Hypothalamus (tissue), 51 donors: Measurements from ENCODE around the gene ADGRF3.
A peak's percentile ranks its signal among the peaks of the same experiment; 100 is the strongest.
"Not testable (repeated sequence)": the region's sequence is repeated elsewhere in the genome, so short reads cannot be mapped to it uniquely, and the experiment has no call there.

Source experiments
- DNase-seq, 51 donors: peaks; one replicate each; lab custom pipeline; 2025; lab: John Stamatoyannopoulos, UW

Gene ADGRF3

GRCh38 chr2:26283606-26284005 lies 63.0 kb downstream of the ADGRF3 start:
- DNase-seq, result no peak

GRCh38 chr2:26281226-26281625 lies 65.4 kb downstream of the ADGRF3 start:
- DNase-seq, result no peak

GRCh38 chr2:26279886-26280285 lies 66.7 kb downstream of the ADGRF3 start:
- DNase-seq, result no peak

GRCh38 chr2:26276484-26277227 lies 69.9 kb downstream of the ADGRF3 start:
- DNase-seq, result no peak

- peak in 6 of 51 donors; percentile 4 to 27 (median 13) for DNase-seq
These were observed 72.5 kb downstream of the ADGRF3 start for GRCh38 chr2:26274058-26274613.

GRCh38 chr2:26273501-26273900 lies 73.1 kb downstream of the ADGRF3 start:
- no peak for DNase-seq

- no peak for DNase-seq
These were observed 76.2 kb downstream of the ADGRF3 start for GRCh38 chr2:26270373-26270772.

GRCh38 chr2:26269571-26270158 lies 76.9 kb downstream of the ADGRF3 start:
- DNase-seq, result no peak

- DNase-seq, result not testable (repeated sequence)
These were observed 77.8 kb downstream of the ADGRF3 start for GRCh38 chr2:26268670-26269385.

- DNase-seq, result no peak
These were observed 78.4 kb downstream of the ADGRF3 start for GRCh38 chr2:26268213-26268612.

GRCh38 chr2:26258836-26259235 lies 87.8 kb downstream of the ADGRF3 start:
- DNase-seq, result not testable (repeated sequence)
